Mucosa of descending colon (tissue), 3 donors: ENCODE data around the gene STOML2. TPM values are rescaled to one million over a fixed set of nuclear protein-coding genes. Genes with fewer than 3 reads are reported as not detected.

ENCODE experiments used
- ATAC-seq: fragments of 200-7000 bp; cut with Tn5 transposase; one replicate; pipeline ENCODE4 v1.9.1; 2020; ENCODE audit warnings: mild to moderate bottlenecking, moderate library complexity
- DNase-seq, 3 donors: peaks; one replicate each; pipeline ENCODE4 v3.0.0-alpha.2; 2020
- H3K36me3 ChIP-seq: fragments of 200-600 bp; one replicate; pipeline ENCODE4 v1.8.0; 2021; ENCODE audit warnings: low read depth, mild to moderate bottlenecking
- H3K4me1 ChIP-seq: fragments of 200-600 bp; one replicate; pipeline ENCODE4 v1.8.0; 2021; ENCODE audit warnings: low read depth, mild to moderate bottlenecking
- H3K4me3 ChIP-seq: fragments of 200-600 bp; one replicate; pipeline ENCODE4 v1.8.0; 2021; ENCODE audit warnings: mild to moderate bottlenecking
- H3K9me3 ChIP-seq: fragments of 200-600 bp; one replicate; pipeline ENCODE4 v1.8.0; 2021; ENCODE audit warnings: mild to moderate bottlenecking
- intact Hi-C, 2 donors: fragments of 100-400 bp; cut with DNase I in 1 of 2; cut with micrococcal nuclease in 1 of 2; formaldehyde crosslinking; loops; one replicate each; pipeline versions ENCODE4 v1.11.0 to v1.11.1; 2022; cut with DNase I, micrococcal nuclease
- total RNA-seq, 3 donors: library from RNA; stranded (reverse); fragmentation: NEBNext Ultra II Directional in 2 of 3; extraction: Animal tissue kit (Norgen Biotek cat#: 25700) in 2 of 3; gene quantifications; one replicate each; pipeline versions ENCODE4 v1.2.1 to v1.2.4, GENCODE V29; 2021 to 2023
- TF ChIP-seq, protein P1 (sequence below): fragments of 200-600 bp; IDR thresholded peaks from one replicate; pipeline ENCODE4 v1.8.0; 2022; ENCODE audit warnings: antibody characterized with exemption, mild to moderate bottlenecking
- donor health status: DM: no; HTN: no; CAD: no; lungs with moderate emphysema.
- donor health status: DM: no; HTN: no; CAD: no.
- donor health status: DM: no; HTN: yes; CAD: no.

Gene STOML2
- total RNA-seq, 3 donors from 2014 or later: 96.3 to 109 (median 100) TPM

DNA sequence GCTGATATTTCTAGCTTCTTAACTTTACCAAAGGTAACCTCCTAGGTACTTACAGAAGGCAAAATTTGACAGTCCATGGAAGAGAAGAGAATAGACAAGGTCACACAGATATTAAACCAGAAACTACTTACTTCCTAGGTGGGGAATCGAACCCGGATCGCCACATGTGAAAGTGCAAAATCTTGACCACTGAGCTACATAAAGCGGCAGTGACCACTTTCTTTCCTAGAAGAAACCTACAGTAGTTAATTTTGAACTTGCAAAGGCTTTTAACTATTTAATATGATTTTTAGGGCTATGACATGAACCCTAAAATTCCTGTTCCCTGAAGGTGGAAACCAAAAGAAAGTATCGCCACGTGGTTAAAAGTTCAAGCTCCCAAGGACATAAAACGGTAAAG, 33.1 kb upstream of the STOML2 start:
- no peak for DNase-seq
- TF ChIP-seq, protein P1, sequence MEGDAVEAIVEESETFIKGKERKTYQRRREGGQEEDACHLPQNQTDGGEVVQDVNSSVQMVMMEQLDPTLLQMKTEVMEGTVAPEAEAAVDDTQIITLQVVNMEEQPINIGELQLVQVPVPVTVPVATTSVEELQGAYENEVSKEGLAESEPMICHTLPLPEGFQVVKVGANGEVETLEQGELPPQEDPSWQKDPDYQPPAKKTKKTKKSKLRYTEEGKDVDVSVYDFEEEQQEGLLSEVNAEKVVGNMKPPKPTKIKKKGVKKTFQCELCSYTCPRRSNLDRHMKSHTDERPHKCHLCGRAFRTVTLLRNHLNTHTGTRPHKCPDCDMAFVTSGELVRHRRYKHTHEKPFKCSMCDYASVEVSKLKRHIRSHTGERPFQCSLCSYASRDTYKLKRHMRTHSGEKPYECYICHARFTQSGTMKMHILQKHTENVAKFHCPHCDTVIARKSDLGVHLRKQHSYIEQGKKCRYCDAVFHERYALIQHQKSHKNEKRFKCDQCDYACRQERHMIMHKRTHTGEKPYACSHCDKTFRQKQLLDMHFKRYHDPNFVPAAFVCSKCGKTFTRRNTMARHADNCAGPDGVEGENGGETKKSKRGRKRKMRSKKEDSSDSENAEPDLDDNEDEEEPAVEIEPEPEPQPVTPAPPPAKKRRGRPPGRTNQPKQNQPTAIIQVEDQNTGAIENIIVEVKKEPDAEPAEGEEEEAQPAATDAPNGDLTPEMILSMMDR: no peak
- Histone ChIP-seq H3K4me1 (no peaks in the 10 kb centered on the region), H3K9me3 (peaks cover 2% of the 10 kb centered on the region), H3K4me3 (no peak overlapping the region), H3K36me3 (no peaks in the 10 kb centered on the region)
- no peak for ATAC-seq
- intact Hi-C loops: no loop called here

DNA sequence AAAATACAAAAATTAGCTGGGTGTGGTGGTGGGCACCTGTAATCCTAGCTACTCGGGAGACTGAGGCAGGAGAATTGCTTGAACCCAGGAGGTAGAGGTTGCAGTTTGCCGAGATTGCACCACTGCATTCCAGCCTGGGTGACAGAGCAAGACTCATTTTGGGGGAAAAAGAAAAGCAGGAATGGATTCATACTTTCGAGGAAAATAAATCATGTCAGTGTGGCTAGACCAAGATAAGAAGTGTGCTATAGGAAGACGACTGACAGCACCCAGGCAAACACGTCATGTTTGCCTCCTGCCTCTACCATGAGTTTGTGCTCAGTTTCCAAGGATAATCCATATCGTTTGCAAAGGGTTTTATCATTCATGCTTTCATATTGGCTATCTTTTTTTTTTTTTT, 32.0 kb upstream of the STOML2 start:
- DNase-seq (no peak), ATAC-seq (no peak)
- Histone ChIP-seq H3K4me1 (no peaks in the 10 kb centered on the region), H3K9me3 (no peaks in the 10 kb centered on the region), H3K36me3 (no peaks in the 10 kb centered on the region), H3K4me3 (no peak overlapping the region)
- TF ChIP-seq, protein P1: no peak
- intact Hi-C loops: no loop called here

DNA sequence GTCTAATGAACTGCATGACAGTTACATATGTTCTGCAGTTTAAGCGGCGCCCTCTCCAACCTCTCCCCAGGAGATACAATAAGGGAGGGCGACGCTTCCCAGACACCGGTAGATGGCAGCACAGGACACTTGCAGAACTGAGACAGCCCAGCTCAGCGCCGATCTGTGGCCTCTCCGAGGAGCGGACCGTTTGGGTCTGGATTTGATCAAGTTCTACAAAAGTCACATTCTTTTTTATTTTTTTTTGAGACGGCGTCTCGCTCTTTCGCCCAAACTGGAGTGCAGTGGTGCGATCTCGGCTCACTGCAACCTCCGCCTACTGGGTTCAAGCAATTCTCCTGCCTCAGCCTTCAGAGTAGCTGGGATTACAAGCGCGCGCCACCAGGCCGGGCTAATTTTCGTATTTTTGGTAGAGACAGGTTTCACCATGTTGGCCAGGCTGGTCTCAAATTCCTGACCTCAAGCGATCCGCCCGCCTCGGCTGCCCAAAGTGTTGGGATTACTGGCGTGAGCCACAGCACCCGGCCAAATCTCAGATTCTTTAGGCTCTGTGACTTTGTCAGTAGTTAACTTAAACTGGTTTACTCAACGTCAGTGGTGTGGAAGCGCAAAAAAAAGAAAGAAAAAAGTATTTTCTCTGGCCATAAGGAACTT, 14.1 kb upstream of the STOML2 start:
- DNase-seq: peak; percentile 83 to 94 (median 90)
- intact Hi-C loops: loop anchor here (5.0 to 10.0 kb wide), 2 partner anchors 140 to 358 kb away; no protein-coding TSS in a partner anchor
- no peaks in the 10 kb centered on the region for H3K36me3 ChIP-seq
- no peak overlapping the region for H3K4me3 ChIP-seq
- peak; percentile 68 for ATAC-seq
- H3K9me3 ChIP-seq: no peaks in the 10 kb centered on the region
- H3K4me1 ChIP-seq: peaks cover 28% of the 10 kb centered on the region
- TF ChIP-seq, protein P1: peak; percentile 90

DNA sequence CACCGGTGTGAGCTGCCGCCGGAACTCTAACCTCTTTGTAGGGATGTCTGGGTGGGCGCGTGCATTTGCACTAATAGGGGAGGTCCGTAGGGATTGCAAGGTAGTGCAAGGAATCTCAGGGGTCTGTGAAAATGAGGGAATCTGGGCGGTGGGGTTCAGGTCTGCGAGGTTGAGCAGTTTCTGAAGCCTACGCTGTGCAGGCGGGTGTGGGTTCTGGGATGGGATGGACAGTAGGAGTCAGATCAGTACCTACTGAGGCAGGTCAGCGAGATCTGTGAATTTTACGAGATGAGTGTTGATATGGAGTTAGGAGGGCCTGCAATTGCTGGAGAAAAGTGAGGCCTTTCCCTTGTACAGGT, 13.6 kb upstream of the STOML2 start:
- no peak for ATAC-seq
- Histone ChIP-seq H3K36me3 (no peaks in the 10 kb centered on the region), H3K9me3 (no peaks in the 10 kb centered on the region), H3K4me1 (peaks cover 32% of the 10 kb centered on the region), H3K4me3 (peak overlapping the region; percentile 24)
- no peak for DNase-seq
- intact Hi-C loops: loop anchor here (5.0 to 10.0 kb wide), 2 partner anchors 141 to 358 kb away; no protein-coding TSS in a partner anchor
- TF ChIP-seq, protein P1: no peak

DNA sequence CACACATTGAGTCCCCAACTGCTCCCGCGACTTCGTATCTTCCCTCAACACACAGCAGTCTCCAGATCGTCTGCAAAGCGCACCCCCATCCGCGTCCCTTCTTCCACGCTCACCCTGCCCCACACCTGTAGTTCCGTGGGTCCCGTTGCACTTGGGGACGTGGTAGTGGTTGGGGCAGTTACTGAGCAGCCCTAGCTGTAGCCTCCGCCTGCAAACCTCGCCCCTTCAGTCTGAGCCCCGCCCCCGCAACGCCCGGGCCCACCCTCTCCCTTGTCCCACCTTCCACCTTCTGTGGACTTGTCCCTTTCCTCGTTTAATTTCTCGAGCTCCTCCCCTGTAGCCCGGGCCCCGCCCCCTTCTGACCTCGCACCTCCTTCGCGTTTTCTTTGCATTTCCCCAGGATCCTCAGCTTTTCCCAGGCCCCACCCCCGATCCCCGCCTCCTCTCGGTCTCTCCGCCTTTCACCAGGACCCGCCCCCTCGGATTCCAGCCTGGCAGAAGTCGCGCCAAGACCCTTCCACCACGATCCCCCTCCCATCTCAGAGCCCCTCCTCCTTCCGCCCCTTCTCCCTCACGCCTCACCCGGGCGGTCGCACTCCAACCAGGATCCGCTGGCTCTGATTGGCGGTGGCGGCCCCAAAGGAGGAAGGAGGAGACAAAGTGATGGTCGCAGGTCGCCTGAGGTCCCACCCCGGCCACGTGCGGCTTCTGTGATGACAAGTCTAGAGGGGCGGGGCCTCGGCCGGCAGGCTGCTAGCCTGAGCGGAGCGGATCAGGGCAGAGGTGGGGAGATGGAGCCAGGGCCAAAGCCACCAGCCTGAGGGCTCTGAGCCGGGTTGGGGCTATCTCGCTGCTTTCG, 13.0 kb upstream of the STOML2 start, which contains the start of gene ATOSB:
Gene ATOSB (minus strand): TSS at position 183 of the 859 bp plus-strand sequence. CDS start 7,588 bp downstream, outside the sequence.
- intact Hi-C loops: loop anchor here (5.0 to 10.0 kb wide), 2 partner anchors 141 to 359 kb away; no protein-coding TSS in a partner anchor
- Histone ChIP-seq H3K4me1 (peaks cover 32% of the 10 kb centered on the region), H3K9me3 (no peaks in the 10 kb centered on the region), H3K4me3 (peak within 1 kb of the TSS; percentile 24), H3K36me3 (no peaks in the 10 kb centered on the region)
- DNase-seq (peak; percentile 98 to 99 (median 99)), ATAC-seq (peak; percentile 73)
- TF ChIP-seq, protein P1: no peak
